Left lobe of liver (tissue), 2 donors: ENCODE data around the gene EEF1AKMT3. TPM values are rescaled to one million over a fixed set of nuclear protein-coding genes. Genes with fewer than 3 reads are reported as not detected.
"Not testable (repeated sequence)": the region's sequence is repeated elsewhere in the genome, so short reads cannot be mapped to it uniquely, and the experiment has no call there.

Experiments
- ATAC-seq: fragments of 200-7000 bp; cut with Tn5 transposase; one replicate; pipeline ENCODE4 v1.9.1; 2020; ENCODE audit warnings: mild to moderate bottlenecking, moderate library complexity
- DNase-seq: peaks from one replicate; pipeline ENCODE4 v3.0.0-alpha.2; 2020; ENCODE audit warnings: low spot score
- total RNA-seq: library from RNA; stranded (reverse); gene quantifications from one replicate; pipeline ENCODE4 v1.2.1, GENCODE V29; 2021
- donor health status: DM: no; HTN: no; CAD: no; lungs with moderate emphysema.
- donor health status: DM: no; HTN: yes; CAD: no.

EEF1AKMT3 gene
- total RNA-seq, 1 donor from 2014 or later = 6.0 TPM

DNA sequence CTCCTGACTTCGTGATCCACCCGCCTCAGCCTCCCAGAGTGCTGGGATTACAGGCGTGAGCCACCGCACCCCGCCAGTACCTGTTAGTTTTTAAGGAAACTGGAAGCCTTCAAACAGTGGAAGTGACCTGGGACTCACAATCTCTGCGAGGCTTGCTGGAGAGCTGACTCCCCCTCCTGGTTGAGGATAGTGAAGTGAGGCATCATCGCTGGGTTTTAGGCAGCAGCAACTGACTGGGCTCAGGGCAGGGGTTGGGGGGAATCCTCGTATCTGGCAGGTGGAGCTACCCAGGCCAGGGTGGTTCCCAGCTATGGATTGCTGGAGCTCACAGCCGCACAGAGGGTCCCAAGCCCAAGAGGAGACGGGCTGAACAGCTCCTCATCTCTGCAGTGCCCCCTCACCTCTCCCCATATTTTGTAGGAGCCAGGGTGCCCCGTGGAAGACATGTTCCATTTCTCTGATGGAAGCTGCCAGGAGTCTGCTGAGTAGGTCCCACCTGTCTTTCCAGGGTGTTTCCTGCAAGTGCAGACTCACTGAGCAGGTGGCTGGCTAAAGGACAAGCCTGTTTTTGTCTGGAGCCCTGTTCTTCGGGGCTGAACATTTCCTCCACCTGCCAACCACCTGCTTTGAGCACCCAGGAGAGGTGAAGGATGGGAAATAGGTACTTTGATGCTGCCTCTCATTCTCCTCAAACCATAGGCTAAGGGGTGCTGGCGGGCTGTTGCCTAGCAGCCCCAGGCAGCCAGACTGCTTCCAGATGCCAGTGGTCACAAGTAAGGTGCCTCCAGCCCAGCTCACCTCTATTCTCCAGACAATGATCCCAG is 43.0 kb downstream of the EEF1AKMT3 start:
- DNase-seq (no peak), ATAC-seq (no peak)

DNA sequence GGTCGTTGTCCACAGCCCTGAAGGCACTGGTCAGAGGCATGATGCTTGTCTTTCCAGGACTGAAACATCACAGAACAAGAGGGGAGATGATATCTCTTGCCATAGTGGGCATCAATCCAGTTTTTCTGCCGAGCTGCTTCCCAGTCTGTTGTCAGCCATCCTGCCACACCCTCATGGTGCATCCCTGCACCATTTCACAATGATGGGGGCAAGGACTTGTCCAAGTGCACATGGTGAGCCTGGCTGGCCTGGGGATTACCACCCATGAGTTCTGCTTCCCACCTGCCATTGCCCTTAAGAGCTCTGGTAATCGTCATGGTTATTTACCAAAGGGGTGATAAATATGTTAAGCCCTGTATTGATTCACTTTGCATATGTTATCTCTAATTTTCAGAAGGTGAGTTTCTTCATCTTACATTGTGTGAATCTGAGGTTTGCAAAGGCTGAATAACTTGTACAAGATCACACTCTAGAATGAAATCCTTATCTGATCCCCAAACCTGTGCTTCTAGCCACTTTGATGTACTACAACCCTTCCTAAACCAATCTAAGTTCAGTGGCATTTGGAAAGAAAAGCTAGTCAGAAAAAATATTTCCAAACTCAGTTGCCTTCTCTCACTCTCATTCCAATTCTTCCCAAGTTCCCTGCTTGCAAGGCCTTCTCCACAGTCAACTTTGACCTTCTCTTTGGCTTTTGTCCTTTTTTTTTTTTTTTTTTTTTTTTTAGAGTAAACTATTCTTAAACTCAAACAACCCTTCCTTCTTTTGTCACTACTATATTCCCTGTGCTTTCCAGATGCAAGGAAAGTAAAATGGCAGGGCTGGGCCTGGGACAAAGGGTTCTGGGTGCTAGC is 43.8 kb downstream of the EEF1AKMT3 start:
- no peak for ATAC-seq
- no peak for DNase-seq

DNA sequence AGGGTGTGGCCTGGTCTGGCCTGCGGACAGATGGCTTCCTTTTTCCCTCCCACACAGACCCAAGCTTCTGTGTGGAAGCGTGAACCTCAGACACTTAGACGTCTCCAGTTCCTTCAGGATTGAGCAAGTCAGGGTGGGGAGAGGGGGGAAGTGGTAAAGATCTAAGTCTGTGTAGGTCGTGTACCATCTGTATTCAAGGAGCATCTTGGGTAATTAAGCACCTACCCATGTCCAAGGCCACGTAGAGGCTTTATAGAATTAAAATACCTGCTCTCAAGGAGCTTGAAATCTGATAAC is 44.4 kb downstream of the EEF1AKMT3 start:
- DNase-seq (no peak), ATAC-seq (peak; percentile 35)

DNA sequence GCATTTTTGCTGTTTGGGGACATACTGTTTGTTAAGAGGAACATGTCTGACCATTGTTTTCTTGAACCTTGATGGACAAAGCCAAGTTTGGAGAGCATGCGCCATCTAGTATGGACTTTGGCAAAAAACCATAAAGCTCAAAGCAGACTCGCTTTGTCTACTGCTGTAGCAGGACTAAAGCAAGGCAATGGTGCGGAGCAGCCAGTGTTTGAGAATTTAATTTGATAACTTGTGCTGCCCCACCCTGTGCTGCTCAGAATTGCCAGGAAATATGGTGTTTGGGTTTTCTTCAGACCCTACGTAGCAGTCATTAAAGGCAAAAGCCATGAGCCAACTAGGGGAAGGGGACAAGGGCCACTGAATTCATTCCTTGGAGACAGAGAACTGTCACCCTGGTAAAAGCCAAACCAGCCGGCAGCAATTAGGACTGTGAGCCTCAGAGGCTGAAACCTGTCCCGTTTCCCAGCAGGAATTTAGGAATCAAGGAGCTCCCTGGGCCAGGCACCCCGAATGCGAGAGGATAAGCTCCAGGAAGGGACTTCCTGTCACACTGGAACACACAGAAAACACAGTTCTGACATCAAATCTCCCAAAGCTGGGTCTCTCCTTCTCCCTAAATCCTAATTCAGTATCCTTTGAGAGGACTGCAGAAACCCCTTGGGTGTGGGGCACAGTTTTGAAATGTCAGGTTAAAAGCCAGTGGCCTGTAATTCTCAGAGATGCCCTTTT is 45.0 kb downstream of the EEF1AKMT3 start:
- DNase-seq = no peak
- ATAC-seq = no peak

DNA sequence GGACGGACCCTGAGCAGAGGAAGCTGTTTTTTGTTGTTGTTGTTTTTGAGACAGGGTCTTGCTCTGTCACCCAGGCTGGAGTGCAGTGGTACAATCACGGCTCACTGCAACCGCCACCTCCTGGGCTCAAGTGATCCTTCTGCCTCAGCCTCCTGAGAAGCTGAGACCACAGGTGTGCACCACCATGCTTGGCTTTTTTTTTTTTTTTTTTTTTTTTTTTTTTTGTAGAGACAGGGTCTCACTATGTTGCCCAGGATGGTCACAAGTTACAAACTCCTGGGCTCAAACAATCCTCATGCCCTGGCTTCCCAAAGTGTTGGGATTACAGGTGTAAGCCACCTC is 45.5 kb downstream of the EEF1AKMT3 start:
- ATAC-seq = not testable (repeated sequence)

DNA sequence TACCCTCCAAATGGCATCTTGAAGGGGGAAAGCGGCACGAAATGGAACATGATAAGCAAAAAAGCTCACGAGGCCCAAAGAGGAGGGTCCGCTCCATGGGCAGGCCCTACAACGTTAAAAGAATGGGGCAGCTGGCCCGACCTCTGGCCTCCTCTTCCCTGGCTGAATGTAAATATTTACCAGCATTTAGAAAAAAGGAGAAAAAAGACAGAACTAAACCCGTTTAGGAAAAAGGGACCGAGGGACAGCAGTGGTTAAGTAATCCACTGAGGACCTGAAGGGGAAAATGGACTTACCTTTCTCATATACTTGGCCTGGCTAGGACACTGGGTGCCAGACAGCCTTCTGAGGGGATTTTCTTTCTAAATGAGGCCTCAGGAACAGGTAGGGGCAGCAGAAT is 47.7 kb downstream of the EEF1AKMT3 start:
- not testable (repeated sequence) for DNase-seq, ATAC-seq

More for the DNA sequence above, 45.5 kb downstream of the EEF1AKMT3 start:
- DNase-seq = not testable (repeated sequence)

DNA sequence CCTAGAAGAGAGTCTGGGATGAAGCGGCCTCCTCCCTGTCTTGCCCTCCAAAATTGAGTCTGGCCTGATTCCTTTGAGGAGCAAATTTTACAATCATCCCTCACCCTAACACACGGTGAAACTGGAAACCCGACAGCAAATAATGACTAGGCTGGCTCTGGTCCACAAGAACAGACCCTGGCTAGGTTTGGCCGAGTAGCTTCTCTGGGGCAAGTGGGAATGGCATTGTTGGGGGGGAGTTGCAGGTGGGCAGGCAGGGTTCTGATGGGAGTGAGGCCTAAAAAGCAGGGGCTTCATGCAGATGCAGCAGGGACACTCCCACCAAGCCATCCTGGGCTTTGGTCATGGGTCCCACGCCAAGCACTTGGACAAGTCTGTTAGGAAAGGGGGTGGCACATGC is 48.6 kb downstream of the EEF1AKMT3 start:
- DNase-seq, ATAC-seq: not testable (repeated sequence)

DNA sequence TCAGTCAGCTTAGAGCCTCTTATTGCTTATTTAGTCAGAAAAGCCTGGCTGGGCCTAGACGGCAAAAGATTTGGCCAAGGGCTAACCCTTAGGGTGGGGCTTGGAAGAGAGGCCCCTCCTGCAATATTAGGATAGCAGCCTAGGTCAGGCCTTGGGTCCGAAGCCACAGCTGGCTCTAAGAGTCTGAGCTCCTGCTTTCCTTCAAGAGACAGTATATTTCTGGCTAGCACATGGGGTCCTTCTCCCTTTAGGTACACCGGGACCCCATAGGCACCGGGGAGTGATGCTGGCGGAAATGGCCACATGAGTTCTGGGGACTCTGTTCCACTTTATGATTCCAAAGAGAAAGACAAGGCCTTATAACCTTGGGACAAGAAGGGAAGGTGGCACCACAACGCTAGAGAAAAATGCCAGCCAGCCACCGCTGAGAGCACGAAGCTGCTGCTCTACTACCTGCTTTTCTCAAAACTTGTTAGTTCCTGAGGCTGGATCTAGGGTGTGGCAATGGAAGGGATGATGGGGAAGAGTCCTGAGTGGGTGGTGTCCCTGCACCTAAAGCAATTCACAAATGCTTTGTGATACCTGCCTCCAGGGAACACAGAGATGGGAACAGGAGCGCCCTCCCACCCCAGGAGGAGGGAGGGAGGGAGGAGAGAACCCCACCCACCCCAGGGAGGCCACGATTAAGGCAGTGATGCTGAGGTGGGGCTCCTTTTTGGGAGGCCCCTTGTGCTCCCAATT is 49.2 kb downstream of the EEF1AKMT3 start:
- no peak for DNase-seq
- no peak for ATAC-seq

DNA sequence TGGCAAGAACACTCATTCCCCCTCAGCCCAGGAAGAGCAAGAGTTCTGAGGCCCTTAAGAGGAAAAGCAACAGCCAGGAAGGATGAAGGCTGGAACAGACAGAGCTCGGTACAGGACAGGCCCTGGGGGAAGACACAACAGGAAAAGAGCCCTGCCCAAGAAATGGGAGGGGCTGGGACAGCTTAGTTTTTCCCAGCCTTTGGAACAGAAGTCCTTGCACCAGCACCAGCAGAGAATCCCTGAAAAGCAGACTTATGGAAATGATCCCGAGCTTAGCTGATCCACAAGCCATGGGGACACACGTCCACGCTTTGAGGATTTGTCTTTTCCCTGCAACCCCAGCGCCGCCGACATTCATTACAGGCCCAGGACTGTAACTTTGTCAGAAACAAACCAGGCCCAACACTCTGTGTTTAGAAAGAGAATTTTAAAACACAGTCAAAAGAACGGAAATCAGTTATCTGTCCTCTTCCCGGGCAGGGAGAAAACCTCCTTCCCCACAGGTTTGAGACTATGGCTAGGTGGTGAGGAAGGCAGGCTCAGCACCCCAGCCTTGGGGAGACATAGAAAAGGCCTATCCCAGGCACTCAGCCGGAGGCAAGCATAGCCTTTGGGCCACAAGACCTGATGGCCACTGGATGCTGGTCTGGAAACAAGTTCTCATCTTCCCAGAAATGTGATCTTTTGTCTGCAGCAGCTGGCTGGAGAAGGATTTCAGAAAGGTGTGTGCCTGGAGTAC is 50.1 kb downstream of the EEF1AKMT3 start:
- DNase-seq (no peak), ATAC-seq (peak; percentile 13)

DNA sequence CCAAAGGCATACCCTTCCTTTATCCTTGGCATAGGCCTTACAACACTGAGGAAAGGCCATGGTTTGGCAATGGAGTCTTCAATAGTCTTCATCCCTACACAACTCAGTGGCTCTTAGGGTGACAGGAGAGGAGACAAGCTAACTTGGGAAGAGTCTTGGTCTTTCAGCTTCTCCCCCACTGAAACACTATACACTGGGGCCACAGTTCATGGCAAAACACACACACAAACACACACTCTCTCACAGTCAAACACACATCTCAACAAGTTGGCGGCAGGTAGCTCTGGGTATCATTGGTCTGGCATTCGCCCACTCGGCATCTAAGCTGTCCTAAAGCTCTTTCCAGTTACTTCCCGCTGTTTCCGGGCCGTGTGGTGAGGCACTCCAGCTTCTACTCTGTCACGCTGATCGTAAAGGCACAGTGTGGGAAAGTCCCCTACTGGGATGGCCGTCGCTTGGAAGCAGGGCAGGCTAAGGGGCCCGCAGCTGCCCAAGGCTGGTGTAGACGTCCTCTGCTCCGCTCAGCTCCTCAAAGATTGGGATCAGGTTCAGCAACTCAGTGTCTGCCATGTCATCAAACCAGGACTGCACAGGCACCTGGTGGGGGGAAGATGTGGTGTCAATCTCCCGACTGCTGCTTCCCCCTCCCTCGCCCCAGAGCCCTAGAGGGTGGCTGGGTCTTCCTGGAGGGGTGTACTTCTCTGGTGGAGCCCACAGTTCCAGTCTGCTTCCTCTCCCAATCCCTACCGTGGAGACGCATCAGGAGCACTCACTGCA is 50.9 kb downstream of the EEF1AKMT3 start:
- DNase-seq (no peak), ATAC-seq (no peak)

DNA sequence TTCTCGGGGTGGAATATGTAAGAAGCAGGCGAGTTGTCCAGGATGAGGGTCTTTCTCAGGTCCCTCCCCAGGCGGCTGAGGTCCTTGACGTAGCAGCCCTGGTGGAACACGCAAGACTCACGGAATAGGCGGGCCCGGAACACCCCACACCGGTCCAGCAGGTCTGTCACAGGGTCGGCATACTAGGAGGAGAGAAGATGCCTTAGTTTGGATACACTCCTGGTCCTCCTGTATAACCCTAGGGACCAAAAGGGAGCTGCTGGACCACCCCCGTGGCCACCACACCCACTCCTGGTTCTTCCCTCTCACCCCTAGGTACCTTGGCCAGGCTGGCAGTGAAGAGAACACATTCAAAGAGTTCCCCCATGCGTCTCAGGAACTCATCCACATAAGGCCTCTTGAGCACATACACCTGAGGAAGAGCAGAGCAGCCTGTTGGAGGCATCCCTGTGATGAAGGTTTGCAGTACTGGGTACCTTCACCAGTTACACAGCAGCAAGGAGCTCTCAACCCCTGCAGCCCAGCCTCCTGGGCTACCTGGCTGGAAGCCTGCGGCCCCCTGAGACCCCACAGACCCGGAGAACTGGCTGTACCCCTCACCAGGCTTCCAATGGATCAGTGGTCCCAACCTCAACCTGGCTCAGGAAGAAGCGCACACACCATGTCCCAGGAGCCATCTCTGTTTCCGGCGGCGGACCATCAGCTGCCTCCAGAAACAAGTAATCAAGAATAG is 51.7 kb downstream of the EEF1AKMT3 start:
- no peak for ATAC-seq
- DNase-seq = no peak

DNA sequence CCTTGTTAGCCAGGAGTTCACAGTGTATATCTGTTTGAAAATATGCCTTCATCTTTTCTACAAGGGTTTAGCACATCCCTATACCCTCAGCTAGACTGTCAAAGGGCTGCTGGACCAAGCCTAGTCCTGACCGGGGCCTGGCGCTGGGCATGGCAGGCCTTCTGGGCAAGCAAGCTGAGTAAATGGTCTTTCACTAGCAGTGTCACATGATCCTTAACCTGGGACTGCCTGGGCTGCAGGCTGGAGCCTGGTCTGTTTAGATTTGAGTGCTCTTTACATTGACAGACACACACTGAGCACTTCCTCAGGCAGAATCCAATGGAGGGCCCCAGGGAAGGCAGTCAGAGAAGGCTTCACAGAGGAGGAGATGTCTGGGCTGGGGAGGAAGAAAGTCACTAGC is 53.0 kb downstream of the EEF1AKMT3 start:
- ATAC-seq (no peak), DNase-seq (no peak)

DNA sequence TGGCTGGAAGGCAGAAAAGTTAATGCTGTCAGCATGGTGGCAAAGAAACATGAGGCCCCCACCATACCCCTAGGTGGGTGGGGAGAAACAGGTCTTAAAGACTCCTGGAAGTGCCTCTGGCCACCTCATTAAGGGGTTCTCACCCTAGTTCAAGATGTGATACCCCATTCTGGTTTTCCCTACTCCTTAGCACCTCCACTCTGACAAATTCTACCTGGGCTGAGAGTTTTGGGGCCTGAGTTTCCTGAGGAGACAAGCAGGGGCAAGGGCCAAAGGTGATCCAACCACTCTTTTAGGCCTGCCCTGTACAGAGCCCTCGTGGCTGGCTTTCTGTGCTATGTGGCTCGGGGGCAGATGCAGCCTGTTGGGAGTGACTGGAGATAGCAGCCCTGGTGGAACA is 54.0 kb downstream of the EEF1AKMT3 start:
- no peak for DNase-seq
- ATAC-seq = no peak

DNA sequence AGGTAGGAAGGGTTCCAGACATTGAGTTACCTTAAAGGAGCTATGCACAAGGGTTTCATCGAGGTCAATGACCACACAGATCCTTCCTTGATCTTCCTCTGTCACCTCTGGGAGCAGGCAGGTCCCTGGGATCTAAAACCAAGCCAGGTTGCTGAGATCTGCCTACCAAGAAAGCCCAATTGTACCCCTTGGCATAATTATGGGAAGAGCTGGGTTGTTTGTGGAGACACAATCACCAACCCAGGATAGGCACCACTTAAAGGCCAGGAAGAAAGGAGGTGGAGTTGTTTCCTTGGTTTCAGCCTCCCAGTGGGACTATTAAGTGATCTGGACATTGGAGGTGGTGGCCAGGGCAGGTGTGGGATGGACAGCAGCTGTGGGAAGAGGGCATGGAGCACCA is 54.6 kb downstream of the EEF1AKMT3 start:
- ATAC-seq (no peak), DNase-seq (no peak)

DNA sequence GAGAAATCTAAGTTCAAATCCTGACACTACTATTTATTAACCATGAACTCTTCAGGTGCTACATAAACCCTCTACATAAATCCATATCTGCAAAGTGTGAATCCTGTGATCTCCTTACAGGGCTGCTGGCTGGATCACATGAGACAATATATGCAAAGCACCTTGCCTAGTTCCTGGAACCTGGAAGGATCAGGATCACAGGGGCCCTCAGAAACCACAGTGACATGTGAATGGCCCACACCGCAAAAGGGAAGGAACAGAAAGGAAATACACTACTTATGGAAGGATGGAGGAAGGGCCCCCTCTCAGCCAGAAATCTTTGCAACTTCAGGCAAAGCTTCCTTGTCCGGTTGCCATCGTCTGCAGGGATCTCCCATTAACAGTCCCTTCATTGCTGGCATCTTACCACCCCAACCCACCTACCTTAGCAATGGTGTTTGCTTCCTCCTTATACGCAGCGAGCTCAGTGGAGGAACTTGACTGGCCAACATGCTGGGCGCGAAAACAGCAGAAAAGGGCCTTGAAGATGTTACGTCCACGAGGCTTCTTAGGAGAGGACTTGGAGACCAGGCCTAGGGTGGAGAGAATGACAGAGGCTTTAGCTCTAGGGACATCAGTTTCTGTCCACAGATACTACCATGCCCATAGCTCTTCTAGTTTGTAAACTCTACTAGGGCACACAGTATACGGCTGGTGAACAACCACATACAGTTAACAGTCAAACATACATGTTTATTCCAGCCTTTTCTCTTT is 56.8 kb downstream of the EEF1AKMT3 start:
- no peak for DNase-seq
- no peak for ATAC-seq

DNA sequence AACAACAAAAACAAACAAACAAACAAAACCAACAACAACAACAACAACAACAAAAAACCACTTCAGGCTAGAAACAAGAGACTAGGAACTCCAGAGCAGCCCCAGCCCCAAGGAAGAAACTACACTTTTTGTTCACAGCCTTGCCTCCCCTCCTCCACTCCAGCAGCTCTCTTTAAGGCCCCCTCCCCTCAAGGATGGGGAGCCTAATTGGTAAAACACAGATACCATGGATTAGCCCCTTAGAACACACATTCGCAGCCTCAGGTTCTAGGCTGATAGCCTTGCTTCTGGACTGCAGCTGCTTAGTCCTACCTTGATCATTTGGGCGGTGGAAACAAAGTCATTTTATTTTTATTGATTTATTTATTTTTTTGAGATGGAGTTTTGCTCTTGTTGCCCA is 58.0 kb downstream of the EEF1AKMT3 start:
- ATAC-seq = no peak

More for the DNA sequence above, 58.0 kb downstream of the EEF1AKMT3 start:
- DNase-seq = no peak
